HepG2 (cell line): Measurements from ENCODE around the gene SEC31A. TPM values are rescaled to one million over a fixed set of nuclear protein-coding genes. Genes with fewer than 3 reads are reported as not detected.

Experiments
- ISL2 ChIP-seq: sonication (generic); formaldehyde crosslinking; IDR thresholded peaks from 2 replicates; pipeline ENCODE4 v1.5.0; 2020; ENCODE audit warnings: missing genetic modification reagents
- ZBTB40 ChIP-seq, 2 experiments: fragments of 450-650 bp in 1 of 2; sonication (generic) in 1 of 2; formaldehyde crosslinking in 1 of 2; IDR thresholded peaks; 2 replicates each; pipeline versions ENCODE4 v1.6.1 to v1.8.0; 2016 to 2022; ENCODE audit warnings: antibody characterized with exemption in 1 of 2, mild to moderate bottlenecking in 1 of 2, missing genetic modification reagents in 1 of 2
- ZBTB46 ChIP-seq: sonication (generic); formaldehyde crosslinking; IDR thresholded peaks from 2 replicates; pipeline ENCODE4 v1.4.0; 2020; ENCODE audit warnings: mild to moderate bottlenecking, missing genetic modification reagents, borderline replicate concordance
- polyA plus RNA-seq, 8 experiments: library from polyadenylated mRNA; depleted of rRNA in 3 of 8; stranded (reverse) in 7 of 8; unstranded in 1 of 8; fragments of >200 nt; fragmentation: Illumina TruSeq in 4 of 8; extraction: Trizol in 4 of 8; gene quantifications; 2 replicates each; pipeline versions ENCODE4 v1.2.1 to v1.2.3, GENCODE V29; 2011 to 2016; ENCODE audit warnings: low read depth in 4 of 8, missing spikeins in 1 of 8, mixed read lengths in 1 of 8; ENCODE audit not compliant: insufficient read depth in 1 of 8
- total RNA-seq, 5 experiments: library from RNA; depleted of rRNA; stranded (reverse); fragments of >200 nt; fragmentation: Illumina TruSeq; extraction: Trizol; gene quantifications; 2 replicates each; pipeline ENCODE4 v1.2.3, GENCODE V29; 2016; ENCODE audit warnings: low read depth in 1 of 5
- TF ChIP-seq, protein P1 (sequence below): sonication (generic); formaldehyde crosslinking; IDR thresholded peaks from 2 replicates; pipeline ENCODE4 v1.9.0; 2021; ENCODE audit warnings: missing genetic modification reagents, borderline replicate concordance
- TF ChIP-seq, protein P2 (sequence below): sonication (generic); formaldehyde crosslinking; IDR thresholded peaks from 2 replicates; pipeline ENCODE4 v1.8.0; 2022; ENCODE audit warnings: mild to moderate bottlenecking, missing genetic modification reagents; ENCODE audit not compliant: insufficient replicate concordance
- TF ChIP-seq, protein P3 (sequence below): sonication (generic); formaldehyde crosslinking; IDR thresholded peaks from 2 replicates; pipeline ENCODE4 v1.8.1; 2023; ENCODE audit warnings: mild to moderate bottlenecking, moderate library complexity, missing genetic modification reagents
- TF ChIP-seq, protein P4 (sequence below): sonication (generic); formaldehyde crosslinking; IDR thresholded peaks from 2 replicates; pipeline ENCODE4 v1.8.1; 2022; ENCODE audit warnings: mild to moderate bottlenecking, missing genetic modification reagents

The SEC31A gene
- total and polyA plus RNA-seq, 2 of the 13 experiments (the other 11 are each of a cell fraction or from before 2014, with no cell fraction given) = 231 to 435 TPM

- TF ChIP-seq, protein P1, sequence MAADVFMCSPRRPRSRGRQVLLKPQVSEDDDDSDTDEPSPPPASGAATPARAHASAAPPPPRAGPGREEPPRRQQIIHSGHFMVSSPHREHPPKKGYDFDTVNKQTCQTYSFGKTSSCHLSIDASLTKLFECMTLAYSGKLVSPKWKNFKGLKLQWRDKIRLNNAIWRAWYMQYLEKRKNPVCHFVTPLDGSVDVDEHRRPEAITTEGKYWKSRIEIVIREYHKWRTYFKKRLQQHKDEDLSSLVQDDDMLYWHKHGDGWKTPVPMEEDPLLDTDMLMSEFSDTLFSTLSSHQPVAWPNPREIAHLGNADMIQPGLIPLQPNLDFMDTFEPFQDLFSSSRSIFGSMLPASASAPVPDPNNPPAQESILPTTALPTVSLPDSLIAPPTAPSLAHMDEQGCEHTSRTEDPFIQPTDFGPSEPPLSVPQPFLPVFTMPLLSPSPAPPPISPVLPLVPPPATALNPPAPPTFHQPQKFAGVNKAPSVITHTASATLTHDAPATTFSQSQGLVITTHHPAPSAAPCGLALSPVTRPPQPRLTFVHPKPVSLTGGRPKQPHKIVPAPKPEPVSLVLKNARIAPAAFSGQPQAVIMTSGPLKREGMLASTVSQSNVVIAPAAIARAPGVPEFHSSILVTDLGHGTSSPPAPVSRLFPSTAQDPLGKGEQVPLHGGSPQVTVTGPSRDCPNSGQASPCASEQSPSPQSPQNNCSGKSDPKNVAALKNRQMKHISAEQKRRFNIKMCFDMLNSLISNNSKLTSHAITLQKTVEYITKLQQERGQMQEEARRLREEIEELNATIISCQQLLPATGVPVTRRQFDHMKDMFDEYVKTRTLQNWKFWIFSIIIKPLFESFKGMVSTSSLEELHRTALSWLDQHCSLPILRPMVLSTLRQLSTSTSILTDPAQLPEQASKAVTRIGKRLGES (CRISPR knock-in tag) = no peak
- TF ChIP-seq ZBTB40 (IDR thresholded peaks at IDR 0.05) (peak; percentile 13; the same call in 1 of the 2 replicates), ZBTB40 (CRISPR knock-in tag; IDR thresholded peaks at IDR 0.05) (no peak), ZBTB46 (CRISPR knock-in tag) (no peak), ISL2 (CRISPR knock-in tag) (no peak)
- TF ChIP-seq, protein P2, sequence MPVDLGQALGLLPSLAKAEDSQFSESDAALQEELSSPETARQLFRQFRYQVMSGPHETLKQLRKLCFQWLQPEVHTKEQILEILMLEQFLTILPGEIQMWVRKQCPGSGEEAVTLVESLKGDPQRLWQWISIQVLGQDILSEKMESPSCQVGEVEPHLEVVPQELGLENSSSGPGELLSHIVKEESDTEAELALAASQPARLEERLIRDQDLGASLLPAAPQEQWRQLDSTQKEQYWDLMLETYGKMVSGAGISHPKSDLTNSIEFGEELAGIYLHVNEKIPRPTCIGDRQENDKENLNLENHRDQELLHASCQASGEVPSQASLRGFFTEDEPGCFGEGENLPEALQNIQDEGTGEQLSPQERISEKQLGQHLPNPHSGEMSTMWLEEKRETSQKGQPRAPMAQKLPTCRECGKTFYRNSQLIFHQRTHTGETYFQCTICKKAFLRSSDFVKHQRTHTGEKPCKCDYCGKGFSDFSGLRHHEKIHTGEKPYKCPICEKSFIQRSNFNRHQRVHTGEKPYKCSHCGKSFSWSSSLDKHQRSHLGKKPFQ = peak; percentile 23
- TF ChIP-seq, protein P3, sequence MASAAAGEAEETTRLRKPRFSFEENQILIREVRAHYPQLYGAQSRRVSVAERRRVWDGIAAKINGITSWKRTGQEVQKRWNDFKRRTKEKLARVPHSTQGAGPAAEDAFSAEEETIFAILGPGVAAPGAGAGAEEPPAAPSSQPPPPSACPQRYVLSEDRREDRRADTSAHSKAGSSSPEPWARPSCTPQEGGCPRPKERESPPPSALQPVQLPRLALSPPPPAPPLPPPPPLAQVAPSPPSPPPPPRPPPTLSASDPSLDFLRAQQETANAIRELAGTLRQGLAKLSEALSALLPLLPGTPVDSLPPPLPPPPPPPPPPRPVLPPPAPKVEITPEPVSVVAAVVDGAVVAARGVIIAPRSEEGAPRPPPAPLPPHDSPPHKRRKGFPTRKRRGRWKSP = no peak
- TF ChIP-seq, protein P4, sequence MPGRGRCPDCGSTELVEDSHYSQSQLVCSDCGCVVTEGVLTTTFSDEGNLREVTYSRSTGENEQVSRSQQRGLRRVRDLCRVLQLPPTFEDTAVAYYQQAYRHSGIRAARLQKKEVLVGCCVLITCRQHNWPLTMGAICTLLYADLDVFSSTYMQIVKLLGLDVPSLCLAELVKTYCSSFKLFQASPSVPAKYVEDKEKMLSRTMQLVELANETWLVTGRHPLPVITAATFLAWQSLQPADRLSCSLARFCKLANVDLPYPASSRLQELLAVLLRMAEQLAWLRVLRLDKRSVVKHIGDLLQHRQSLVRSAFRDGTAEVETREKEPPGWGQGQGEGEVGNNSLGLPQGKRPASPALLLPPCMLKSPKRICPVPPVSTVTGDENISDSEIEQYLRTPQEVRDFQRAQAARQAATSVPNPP (CRISPR knock-in tag) = no peak
These were observed 10.3 kb upstream of the SEC31A start (continued) for GRCh38 chr4:82901183-82901718.
